OCI-LY7 (cell line): ENCODE measurements around the gene NOL7. TPM values are rescaled to one million over a fixed set of nuclear protein-coding genes. Genes with fewer than 3 reads are reported as not detected.

Experiments used
- BruUV-seq: library from RNA; stranded (reverse); fragments of 400-500 nt; replicated peaks from 2 replicates; lab custom pipeline; 2021; lab: Mats Ljungman, UMichigan
- CTCF ChIA-PET: fragments of 300-600 bp; sonication (Branson Sonifier 250); formaldehyde crosslinking; loops from one replicate; lab custom pipeline; 2022; ENCODE audit warnings: antibody characterized with exemption; ENCODE audit not compliant: unreplicated experiment; lab: Charles Lee
- POLR2A ChIA-PET: fragments of 300-600 bp; sonication (Branson Sonifier 250); formaldehyde crosslinking; loops from one replicate; lab custom pipeline; 2022; ENCODE audit warnings: antibody characterized with exemption; lab: Charles Lee
- DNase-seq: peaks from one replicate; pipeline ENCODE4 v3.0.0-alpha.2; 2015; ENCODE audit warnings: low spot score
- H2AFZ ChIP-seq: fragments of 200-600 bp; sonication (generic), shearing (Covaris generic); 2 replicates; pipeline ENCODE4 v1.6.1; 2014; ENCODE audit warnings: mild to moderate bottlenecking, antibody characterized with exemption, low read length, moderate library complexity
- H3K27ac ChIP-seq: fragments of 200-600 bp; sonication (generic); 2 replicates; pipeline ENCODE4 v1.5.1; 2014; ENCODE audit warnings: mixed run types, low read depth, mild to moderate bottlenecking, moderate library complexity, low read length, inconsistent platforms; ENCODE audit not compliant: poor library complexity, severe bottlenecking
- H3K36me3 ChIP-seq: fragments of 200-600 bp; sonication (generic); 2 replicates; pipeline ENCODE4 v1.6.1; 2014; ENCODE audit warnings: mild to moderate bottlenecking, antibody characterized with exemption, low read length, moderate library complexity, mixed read lengths; ENCODE audit not compliant: insufficient read depth
- H3K4me1 ChIP-seq: fragments of 200-600 bp; sonication (generic); 2 replicates; pipeline ENCODE4 v1.5.1; 2014; ENCODE audit warnings: mild to moderate bottlenecking, low read length; ENCODE audit not compliant: insufficient read depth, poor library complexity, severe bottlenecking
- H3K4me2 ChIP-seq: fragments of 200-600 bp; sonication (generic); 2 replicates; pipeline ENCODE4 v1.6.1; 2014; ENCODE audit warnings: mild to moderate bottlenecking, low read length
- H3K4me3 ChIP-seq: fragments of 200-600 bp; sonication (generic); 2 replicates; pipeline ENCODE4 v1.5.1; 2014; ENCODE audit warnings: mild to moderate bottlenecking, low read depth, low read length; ENCODE audit not compliant: poor library complexity, severe bottlenecking
- H3K79me2 ChIP-seq: fragments of 200-600 bp; sonication (generic); 2 replicates; pipeline ENCODE4 v1.6.1; 2016; ENCODE audit warnings: low read depth, mild to moderate bottlenecking, low read length, moderate library complexity, mixed read lengths; ENCODE audit not compliant: insufficient read depth
- H3K9me2 ChIP-seq: fragments of 200-600 bp; sonication (generic); 2 replicates; pipeline ENCODE4 v1.6.1; 2016; ENCODE audit warnings: mild to moderate bottlenecking, low read length, mixed read lengths; ENCODE audit not compliant: insufficient read depth
- H3K9me3 ChIP-seq: fragments of 200-600 bp; sonication (generic); 2 replicates; pipeline ENCODE4 v1.6.1; 2014; ENCODE audit warnings: mild to moderate bottlenecking, mixed run types, low read length, mixed read lengths
- H4K20me1 ChIP-seq: fragments of 200-600 bp; sonication (generic); 2 replicates; pipeline ENCODE4 v1.6.1; 2014; ENCODE audit warnings: mild to moderate bottlenecking, antibody characterized with exemption, low read length, moderate library complexity, mixed read lengths; ENCODE audit not compliant: insufficient read depth
- EZH2phosphoT487 ChIP-seq: fragments of 200-600 bp; sonication (generic); IDR thresholded peaks from 2 replicates; pipeline ENCODE4 v1.6.1; 2018; ENCODE audit warnings: low read depth, borderline replicate concordance, mild to moderate bottlenecking, mixed run types, antibody characterized with exemption, low read length, moderate library complexity, mixed read lengths
- intact Hi-C: fragments of 100-400 bp; cut with micrococcal nuclease; formaldehyde crosslinking; loops from one replicate; pipeline ENCODE4 v1.10.0; 2022; ENCODE audit not compliant: unreplicated experiment
- total RNA-seq, 2 experiments: library from RNA; depleted of rRNA in 1 of 2; stranded (reverse); fragments of >200 nt in 1 of 2; shearing (Covaris generic) in 1 of 2; gene quantifications; 2 replicates each; pipeline ENCODE4 v1.2.3, GENCODE V29; 2014 to 2022
- TF ChIP-seq, protein P1 (sequence below): fragments of 200-600 bp; sonication (generic); conservative IDR thresholded peaks from 2 replicates; pipeline ENCODE4 v1.5.1; 2014; ENCODE audit warnings: mild to moderate bottlenecking, antibody characterized with exemption, low read length, moderate library complexity, mixed read lengths

NOL7 gene
- total RNA-seq, 2 experiments from 2014 or later, result 67.5 to 103 TPM

DNA sequence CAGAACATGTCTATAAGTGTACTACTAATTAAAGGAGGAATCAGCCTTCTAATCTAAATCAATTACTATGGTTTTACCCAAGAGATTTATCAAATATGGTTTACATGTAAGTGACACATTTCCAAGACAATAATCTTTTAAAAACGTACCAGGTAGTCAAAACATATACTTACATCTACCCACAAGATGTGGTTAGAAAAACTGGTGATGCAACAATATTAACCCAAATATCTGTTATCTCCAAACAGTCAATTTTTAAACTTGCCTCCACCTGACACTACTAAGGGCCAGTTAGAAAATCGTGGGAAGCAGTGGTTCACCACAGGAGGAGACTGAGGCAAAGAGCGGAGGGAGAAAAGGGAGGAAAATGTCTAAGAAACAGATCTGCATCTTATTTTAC lies 28.0 kb downstream of the NOL7 start:
- Histone ChIP-seq H3K4me3 (no peak overlapping the region), H3K79me2 (no peaks in the 10 kb centered on the region), H4K20me1 (no peaks in the 10 kb centered on the region), H2AFZ (no peak overlapping the region), H3K9me2 (no peaks in the 10 kb centered on the region), H3K27ac (no peak overlapping the region), H3K4me2 (no peak overlapping the region), H3K36me3 (peaks cover 50% of the 10 kb centered on the region), H3K9me3 (no peaks in the 10 kb centered on the region), H3K4me1 (no peaks in the 10 kb centered on the region)
- TF ChIP-seq, protein P1, sequence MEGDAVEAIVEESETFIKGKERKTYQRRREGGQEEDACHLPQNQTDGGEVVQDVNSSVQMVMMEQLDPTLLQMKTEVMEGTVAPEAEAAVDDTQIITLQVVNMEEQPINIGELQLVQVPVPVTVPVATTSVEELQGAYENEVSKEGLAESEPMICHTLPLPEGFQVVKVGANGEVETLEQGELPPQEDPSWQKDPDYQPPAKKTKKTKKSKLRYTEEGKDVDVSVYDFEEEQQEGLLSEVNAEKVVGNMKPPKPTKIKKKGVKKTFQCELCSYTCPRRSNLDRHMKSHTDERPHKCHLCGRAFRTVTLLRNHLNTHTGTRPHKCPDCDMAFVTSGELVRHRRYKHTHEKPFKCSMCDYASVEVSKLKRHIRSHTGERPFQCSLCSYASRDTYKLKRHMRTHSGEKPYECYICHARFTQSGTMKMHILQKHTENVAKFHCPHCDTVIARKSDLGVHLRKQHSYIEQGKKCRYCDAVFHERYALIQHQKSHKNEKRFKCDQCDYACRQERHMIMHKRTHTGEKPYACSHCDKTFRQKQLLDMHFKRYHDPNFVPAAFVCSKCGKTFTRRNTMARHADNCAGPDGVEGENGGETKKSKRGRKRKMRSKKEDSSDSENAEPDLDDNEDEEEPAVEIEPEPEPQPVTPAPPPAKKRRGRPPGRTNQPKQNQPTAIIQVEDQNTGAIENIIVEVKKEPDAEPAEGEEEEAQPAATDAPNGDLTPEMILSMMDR, result no peak
- no peak for TF ChIP-seq EZH2phosphoT487
- intact Hi-C loops, result no loop called here
- POLR2A ChIA-PET, result no interaction called here
- DNase-seq, result no peak
- CTCF ChIA-PET, result no interaction called here
- no TSS peak for BruUV-seq

- TF ChIP-seq, protein P1, result no peak
- no peak for TF ChIP-seq EZH2phosphoT487
These were observed 33.7 kb downstream of the NOL7 start for GRCh38 chr6:13648850-13649249.

GRCh38 chr6:13649393-13649792 lies 34.3 kb downstream of the NOL7 start:
- H2AFZ ChIP-seq, result no peak overlapping the region
- no peaks in the 10 kb centered on the region for H4K20me1 ChIP-seq
- intact Hi-C loops, result no loop called here
- peaks cover 22% of the 10 kb centered on the region for H3K36me3 ChIP-seq
- H3K9me3 ChIP-seq, result no peaks in the 10 kb centered on the region
- H3K4me3 ChIP-seq, result no peak overlapping the region
- CTCF ChIA-PET, result no interaction called here
- H3K9me2 ChIP-seq, result no peaks in the 10 kb centered on the region
- H3K79me2 ChIP-seq, result no peaks in the 10 kb centered on the region; the same call in 1 of the 2 replicates
- POLR2A ChIA-PET, result interaction anchor here (0.6 to 1.2 kb wide), 6 partner anchors 11 to 302 kb away, joined by 3 to 7 read pairs (median 3); no protein-coding TSS in a partner anchor
- H3K4me2 ChIP-seq, result no peak overlapping the region
- no peak overlapping the region for H3K27ac ChIP-seq
- no peak for TF ChIP-seq EZH2phosphoT487
- TF ChIP-seq, protein P1, result no peak
- no peak for DNase-seq
- BruUV-seq, result no TSS peak
- H3K4me1 ChIP-seq, result no peaks in the 10 kb centered on the region

More at GRCh38 chr6:13648850-13649249, 33.7 kb downstream of the NOL7 start:
- BruUV-seq, result no TSS peak
- H3K9me2 ChIP-seq, result no peaks in the 10 kb centered on the region
- H4K20me1 ChIP-seq, result no peaks in the 10 kb centered on the region
- no peak overlapping the region for H3K4me2 ChIP-seq
- peaks cover 26% of the 10 kb centered on the region for H3K36me3 ChIP-seq
- no peak overlapping the region for H3K27ac ChIP-seq
- H3K79me2 ChIP-seq, result no peaks in the 10 kb centered on the region; the same call in 1 of the 2 replicates
- H3K4me1 ChIP-seq, result no peaks in the 10 kb centered on the region
- no peak for DNase-seq
- CTCF ChIA-PET, result no interaction called here
- no peak overlapping the region for H3K4me3 ChIP-seq
- H2AFZ ChIP-seq, result no peak overlapping the region
- intact Hi-C loops, result no loop called here
- POLR2A ChIA-PET, result interaction anchor here (0.6 to 1.2 kb wide), 6 partner anchors 11 to 301 kb away, joined by 3 to 7 read pairs (median 3); no protein-coding TSS in a partner anchor
- no peaks in the 10 kb centered on the region for H3K9me3 ChIP-seq
